ENCODE results near the gene OSGIN1.

DNA sequence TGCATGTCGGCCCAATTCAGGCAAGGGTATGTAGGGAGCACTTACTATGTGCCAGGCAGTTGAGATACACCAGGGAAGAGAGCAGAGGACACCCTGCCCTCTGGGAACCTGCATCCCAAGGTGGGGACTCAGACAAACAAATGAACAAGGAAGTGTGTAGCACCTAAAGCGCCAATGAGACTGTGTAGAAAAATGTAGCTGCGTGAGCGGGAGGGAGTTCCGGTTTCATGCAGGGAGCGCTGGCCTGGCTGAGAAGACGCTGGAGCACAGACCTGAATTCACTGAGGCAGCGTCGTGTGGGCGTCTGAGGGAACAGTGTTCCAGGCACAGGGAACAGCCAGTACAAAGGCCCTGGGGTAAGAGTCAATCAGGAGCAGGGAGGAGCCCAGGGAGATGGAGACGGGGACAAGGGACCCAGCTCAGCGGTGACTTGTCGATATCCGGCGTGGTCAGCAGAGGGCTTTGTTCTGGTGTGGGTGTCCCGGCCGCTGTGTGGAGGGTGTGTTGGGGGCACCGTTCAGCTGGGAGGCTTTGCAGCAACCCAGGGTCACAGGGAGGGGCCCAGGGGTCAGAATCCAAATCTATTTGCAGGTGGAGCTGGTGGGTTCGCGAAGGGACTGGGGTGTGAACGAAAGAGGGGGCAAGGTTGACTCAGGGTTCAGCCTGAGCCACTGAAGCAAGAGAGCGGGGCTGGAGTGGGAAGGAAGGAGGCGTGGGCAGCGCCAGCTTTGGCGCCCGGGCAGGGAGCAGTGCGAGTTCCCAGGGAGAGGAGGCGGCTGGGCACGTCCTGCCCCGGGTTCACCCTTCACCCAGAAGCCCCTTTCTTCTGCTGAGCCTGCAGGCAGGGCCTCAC is 17.8 kb upstream of the OSGIN1 start:
- TF ChIP-seq, protein P1, sequence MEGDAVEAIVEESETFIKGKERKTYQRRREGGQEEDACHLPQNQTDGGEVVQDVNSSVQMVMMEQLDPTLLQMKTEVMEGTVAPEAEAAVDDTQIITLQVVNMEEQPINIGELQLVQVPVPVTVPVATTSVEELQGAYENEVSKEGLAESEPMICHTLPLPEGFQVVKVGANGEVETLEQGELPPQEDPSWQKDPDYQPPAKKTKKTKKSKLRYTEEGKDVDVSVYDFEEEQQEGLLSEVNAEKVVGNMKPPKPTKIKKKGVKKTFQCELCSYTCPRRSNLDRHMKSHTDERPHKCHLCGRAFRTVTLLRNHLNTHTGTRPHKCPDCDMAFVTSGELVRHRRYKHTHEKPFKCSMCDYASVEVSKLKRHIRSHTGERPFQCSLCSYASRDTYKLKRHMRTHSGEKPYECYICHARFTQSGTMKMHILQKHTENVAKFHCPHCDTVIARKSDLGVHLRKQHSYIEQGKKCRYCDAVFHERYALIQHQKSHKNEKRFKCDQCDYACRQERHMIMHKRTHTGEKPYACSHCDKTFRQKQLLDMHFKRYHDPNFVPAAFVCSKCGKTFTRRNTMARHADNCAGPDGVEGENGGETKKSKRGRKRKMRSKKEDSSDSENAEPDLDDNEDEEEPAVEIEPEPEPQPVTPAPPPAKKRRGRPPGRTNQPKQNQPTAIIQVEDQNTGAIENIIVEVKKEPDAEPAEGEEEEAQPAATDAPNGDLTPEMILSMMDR (IDR thresholded peaks at IDR 0.05): no peak
- TF ChIP-seq POLR2A (IDR thresholded peaks at IDR 0.05): no peak

Measured in tibial nerve (tissue), 3 donors.